HG03135 (cell line): ENCODE measurements around the gene VAV3.

Source experiments
- ATAC-seq: cut with Tn5 transposase; IDR thresholded peaks from one replicate; pipeline ENCODE4 v1.9.1; 2021; ENCODE audit warnings: mild to moderate bottlenecking, moderate library complexity; ENCODE audit not compliant: unreplicated experiment

VAV3 gene

DNA sequence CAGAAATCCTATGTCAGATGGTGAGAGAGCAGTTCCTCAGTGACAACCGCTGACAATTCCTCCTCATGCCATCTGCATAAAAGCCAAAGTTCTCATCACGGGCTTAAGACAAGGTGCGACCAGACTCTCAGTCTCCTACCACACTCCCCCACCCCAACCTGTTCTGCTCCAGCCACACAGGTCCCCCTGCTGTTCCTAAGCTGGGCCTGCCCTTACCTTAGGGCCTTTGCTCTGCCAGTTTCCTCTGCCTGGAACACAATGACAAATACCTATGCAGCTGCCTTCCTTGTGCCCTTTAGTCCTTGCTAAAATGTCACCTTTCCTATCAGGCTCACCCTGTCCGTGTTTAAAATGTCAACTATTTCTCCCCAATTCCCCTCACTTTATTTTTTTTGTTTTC is 441.9 kb downstream of the VAV3 start:
- no peak for ATAC-seq
